ENCODE results near the gene RNF207.

DNA sequence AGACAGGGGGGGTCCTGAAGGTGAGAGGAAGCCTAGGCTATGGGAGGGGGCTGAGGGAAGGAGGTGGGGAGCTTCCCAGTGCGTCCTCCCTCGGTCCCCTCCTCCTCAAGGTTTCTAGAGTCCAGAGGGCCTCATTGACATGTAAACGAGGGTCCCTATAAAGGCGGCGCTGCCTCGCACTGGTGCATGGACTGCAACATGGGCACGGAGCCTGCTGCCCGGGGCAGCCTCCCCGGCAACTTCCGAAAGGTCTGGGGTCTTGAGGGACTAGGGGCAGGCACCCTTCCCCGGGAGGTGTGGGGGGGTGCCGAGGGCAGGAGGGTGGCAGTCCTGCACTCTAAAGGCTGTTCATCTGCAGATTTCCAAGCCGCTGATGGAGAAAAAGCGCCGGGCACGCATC lies 38.1 kb downstream of the RNF207 start, which contains the start of gene HES3:
- no peak for TF ChIP-seq POLR2A (IDR thresholded peaks at IDR 0.05)
- TF ChIP-seq CTCF (IDR thresholded peaks at IDR 0.05) = no peak
- no peak for TF ChIP-seq POLR2AphosphoS5 (IDR thresholded peaks at IDR 0.05)
